OCI-LY3 (cell line): ENCODE results near the gene MUC6.

ENCODE experiments used
- EZH2phosphoT487 ChIP-seq: fragments of 200-600 bp; shearing (Covaris generic); IDR thresholded peaks from 2 replicates; pipeline ENCODE4 v1.6.1; 2018; ENCODE audit warnings: antibody characterized with exemption, mixed run types, low read depth
- TF ChIP-seq, protein P1 (sequence below): fragments of 200-600, 300-600 bp; sonication (generic); IDR thresholded peaks from 2 replicates; pipeline ENCODE4 v1.5.1; 2014; ENCODE audit warnings: antibody characterized with exemption, low read length, low read depth

- TF ChIP-seq, protein P1, sequence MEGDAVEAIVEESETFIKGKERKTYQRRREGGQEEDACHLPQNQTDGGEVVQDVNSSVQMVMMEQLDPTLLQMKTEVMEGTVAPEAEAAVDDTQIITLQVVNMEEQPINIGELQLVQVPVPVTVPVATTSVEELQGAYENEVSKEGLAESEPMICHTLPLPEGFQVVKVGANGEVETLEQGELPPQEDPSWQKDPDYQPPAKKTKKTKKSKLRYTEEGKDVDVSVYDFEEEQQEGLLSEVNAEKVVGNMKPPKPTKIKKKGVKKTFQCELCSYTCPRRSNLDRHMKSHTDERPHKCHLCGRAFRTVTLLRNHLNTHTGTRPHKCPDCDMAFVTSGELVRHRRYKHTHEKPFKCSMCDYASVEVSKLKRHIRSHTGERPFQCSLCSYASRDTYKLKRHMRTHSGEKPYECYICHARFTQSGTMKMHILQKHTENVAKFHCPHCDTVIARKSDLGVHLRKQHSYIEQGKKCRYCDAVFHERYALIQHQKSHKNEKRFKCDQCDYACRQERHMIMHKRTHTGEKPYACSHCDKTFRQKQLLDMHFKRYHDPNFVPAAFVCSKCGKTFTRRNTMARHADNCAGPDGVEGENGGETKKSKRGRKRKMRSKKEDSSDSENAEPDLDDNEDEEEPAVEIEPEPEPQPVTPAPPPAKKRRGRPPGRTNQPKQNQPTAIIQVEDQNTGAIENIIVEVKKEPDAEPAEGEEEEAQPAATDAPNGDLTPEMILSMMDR, result no peak
- TF ChIP-seq EZH2phosphoT487, result no peak
Observed at GRCh38 chr11:976431-977160, 59.9 kb downstream of the MUC6 start.
